IMR-90 (cell line): Measurements from ENCODE around the gene RNF223. TPM values are rescaled to one million over a fixed set of nuclear protein-coding genes. Genes with fewer than 3 reads are reported as not detected.

Source experiments
- ATAC-seq: fragments of 200-7000 bp; cut with Tn5 transposase; 2 replicates; pipeline ENCODE4 v1.9.1; 2020; ENCODE audit warnings: low read depth, mild to moderate bottlenecking, moderate library complexity
- BruUV-seq: library from RNA; stranded (reverse); fragments of 400-500 nt; replicated peaks from 2 replicates; lab custom pipeline; 2021; lab: Mats Ljungman, UMichigan
- CTCF ChIA-PET: fragments of 300-600 bp; formaldehyde crosslinking; extraction: SDS; loops from one replicate; lab custom pipeline; 2021; ENCODE audit warnings: antibody characterized with exemption; lab: Yijun Ruan, JAX
- POLR2A ChIA-PET: fragments of 300-600 bp; sonication (Branson Sonifier 250); formaldehyde crosslinking; loops from one replicate; lab custom pipeline; 2022; ENCODE audit warnings: antibody characterized with exemption; ENCODE audit not compliant: unreplicated experiment; lab: Charles Lee
- DNase-seq: peaks from one replicate; pipeline ENCODE4 v3.0.0; 2013
- H2AFZ ChIP-seq: replicated peaks from 2 replicates; pipeline ENCODE3; 2013; ENCODE audit warnings: low read length, mild to moderate bottlenecking; ENCODE audit not compliant: poor library complexity
- H2AK5ac ChIP-seq: 2 replicates; pipeline ENCODE4 v1.6.1; 2013; ENCODE audit warnings: low read depth, low read length, inconsistent platforms
- H2AK9ac ChIP-seq: replicated peaks from 2 replicates; pipeline ENCODE3; 2013; ENCODE audit warnings: mild to moderate bottlenecking, low read depth, low read length, moderate library complexity; ENCODE audit not compliant: poor library complexity
- H2BK120ac ChIP-seq: 2 replicates; pipeline ENCODE4 v1.6.1; 2013; ENCODE audit warnings: low read depth, low read length, inconsistent platforms
- H2BK15ac ChIP-seq: 3 replicates; pipeline ENCODE4 v1.6.1; 2013; ENCODE audit warnings: low read depth, low read length, inconsistent platforms
- H2BK20ac ChIP-seq: 2 replicates; pipeline ENCODE4 v1.6.1; 2013; ENCODE audit warnings: low read depth, mild to moderate bottlenecking, inconsistent platforms, low read length, moderate library complexity
- H2BK5ac ChIP-seq: 2 replicates; pipeline ENCODE4 v1.6.1; 2013; ENCODE audit warnings: mild to moderate bottlenecking, low read depth, low read length, inconsistent platforms; ENCODE audit not compliant: poor library complexity, severe bottlenecking
- H3K14ac ChIP-seq: replicated peaks from 2 replicates; pipeline ENCODE4 v1.6.1; 2013; ENCODE audit warnings: low read depth, low read length, inconsistent platforms
- H3K18ac ChIP-seq: 2 replicates; pipeline ENCODE4 v1.6.1; 2013; ENCODE audit warnings: low read depth, low read length, control low read depth
- H3K23ac ChIP-seq: 2 replicates; pipeline ENCODE4 v1.6.1; 2013; ENCODE audit warnings: low read depth, low read length, inconsistent platforms
- H3K27ac ChIP-seq: 2 replicates; pipeline ENCODE4 v1.5.1; 2013; ENCODE audit warnings: mild to moderate bottlenecking, control low read depth, low read length; ENCODE audit not compliant: insufficient read depth
- H3K27me3 ChIP-seq: 2 replicates; pipeline ENCODE4 v1.6.1; 2013; ENCODE audit warnings: low read length; ENCODE audit not compliant: control insufficient read depth, insufficient read depth
- H3K36me3 ChIP-seq: 2 replicates; pipeline ENCODE4 v1.6.1; 2013; ENCODE audit warnings: low read length, mixed read lengths; ENCODE audit not compliant: control insufficient read depth, insufficient read depth
- H3K4ac ChIP-seq: 2 replicates; pipeline ENCODE4 v1.6.1; 2013; ENCODE audit warnings: low read depth, low read length, inconsistent platforms
- H3K4me1 ChIP-seq: 2 replicates; pipeline ENCODE4 v1.6.1; 2013; ENCODE audit warnings: low read length, mixed read lengths; ENCODE audit not compliant: control insufficient read depth, insufficient read depth
- H3K4me2 ChIP-seq: 2 replicates; pipeline ENCODE4 v1.6.1; 2013; ENCODE audit warnings: low read depth, mild to moderate bottlenecking, control low read depth, low read length, moderate library complexity
- H3K4me3 ChIP-seq: 2 replicates; pipeline ENCODE4 v1.5.1; 2013; ENCODE audit warnings: low read depth, mild to moderate bottlenecking, control low read depth, low read length, moderate library complexity; ENCODE audit not compliant: insufficient read depth
- H3K56ac ChIP-seq: 2 replicates; pipeline ENCODE4 v1.6.1; 2013; ENCODE audit warnings: low read length, inconsistent platforms; ENCODE audit not compliant: insufficient read depth; ENCODE audit errors: extremely low read depth
- H3K79me1 ChIP-seq, 2 experiments: 2 replicates each; pipeline ENCODE4 v1.6.1; 2013; ENCODE audit warnings: low read length in 2 of 2, inconsistent platforms in 1 of 2, low read depth in 1 of 2
- H3K9ac ChIP-seq: 2 replicates; pipeline ENCODE4 v1.6.1; 2013; ENCODE audit warnings: low read depth, low read length, control low read depth
- H3K9me1 ChIP-seq: 2 replicates; pipeline ENCODE4 v1.6.1; 2013; ENCODE audit warnings: low read length, inconsistent platforms; ENCODE audit not compliant: insufficient read depth
- H3K9me3 ChIP-seq: 2 replicates; pipeline ENCODE4 v1.6.1; 2013; ENCODE audit warnings: low read length; ENCODE audit not compliant: control insufficient read depth, insufficient read depth
- H4K20me1 ChIP-seq: 2 replicates; pipeline ENCODE4 v1.6.1; 2013; ENCODE audit warnings: low read length, inconsistent platforms; ENCODE audit not compliant: insufficient read depth
- H4K5ac ChIP-seq: 2 replicates; pipeline ENCODE4 v1.6.1; 2013; ENCODE audit warnings: mild to moderate bottlenecking, low read depth, low read length, control low read depth
- H4K8ac ChIP-seq, 2 experiments: 2 replicates each; pipeline ENCODE4 v1.6.1; 2013; ENCODE audit warnings: low read depth in 2 of 2, low read length in 2 of 2, control low read depth in 1 of 2, inconsistent platforms in 1 of 2
- H4K91ac ChIP-seq: 2 replicates; pipeline ENCODE4 v1.6.1; 2013; ENCODE audit warnings: low read depth, low read length, inconsistent platforms; ENCODE audit not compliant: insufficient read depth
- BHLHE40 ChIP-seq: fragments of 150-350 bp; IDR thresholded peaks from 2 replicates; pipeline ENCODE4 v1.6.1; 2016; ENCODE audit warnings: mild to moderate bottlenecking, low read depth, low read length
- CEBPB ChIP-seq: IDR thresholded peaks from 2 replicates; pipeline ENCODE4 v1.6.1; 2012; ENCODE audit warnings: low read depth, low read length, improper control_type of control experiment
- CHD1 ChIP-seq: IDR thresholded peaks from 2 replicates; pipeline ENCODE4 v1.6.1; 2012; ENCODE audit warnings: low read depth, low read length, improper control_type of control experiment
- FOS ChIP-seq: fragments of 150-350 bp; IDR thresholded peaks from 2 replicates; pipeline ENCODE4 v1.6.1; 2016; ENCODE audit warnings: low read depth, low read length
- MAFK ChIP-seq: IDR thresholded peaks from 2 replicates; pipeline ENCODE4 v1.6.1; 2012; ENCODE audit warnings: low read depth, low read length, improper control_type of control experiment
- MAZ ChIP-seq: IDR thresholded peaks from 2 replicates; pipeline ENCODE4 v1.6.1; 2012; ENCODE audit warnings: low read depth, mild to moderate bottlenecking, low read length, improper control_type of control experiment, moderate library complexity, borderline replicate concordance
- MXI1 ChIP-seq: IDR thresholded peaks from 2 replicates; pipeline ENCODE4 v1.6.1; 2012; ENCODE audit warnings: low read depth, mild to moderate bottlenecking, low read length, moderate library complexity, borderline replicate concordance
- NFE2L2 ChIP-seq: fragments of 150-350 bp; IDR thresholded peaks from 2 replicates; pipeline ENCODE4 v1.6.1; 2016; ENCODE audit warnings: low read depth, mild to moderate bottlenecking, low read length
- POLR2A ChIP-seq: IDR thresholded peaks from 2 replicates; pipeline ENCODE4 v1.6.1; 2012; ENCODE audit warnings: mild to moderate bottlenecking, low read depth, low read length
- RAD21 ChIP-seq: IDR thresholded peaks from 2 replicates; pipeline ENCODE4 v1.6.1; 2012; ENCODE audit warnings: low read length, improper control_type of control experiment
- RCOR1 ChIP-seq: IDR thresholded peaks from 2 replicates; pipeline ENCODE4 v1.6.1; 2012; ENCODE audit warnings: mild to moderate bottlenecking, low read length, improper control_type of control experiment; ENCODE audit not compliant: insufficient replicate concordance
- RFX5 ChIP-seq: IDR thresholded peaks from 2 replicates; pipeline ENCODE4 v1.8.0; 2012; ENCODE audit warnings: low read depth, mild to moderate bottlenecking, low read length, moderate library complexity
- SMC3 ChIP-seq: fragments of 150-350 bp; IDR thresholded peaks from 2 replicates; pipeline ENCODE4 v1.6.1; 2016; ENCODE audit warnings: low read depth, mild to moderate bottlenecking, antibody characterized with exemption, low read length, moderate library complexity
- WGBS, 2 experiments: methylation state at CpG; one replicate each; pipeline versions ENCODE4 v1.1.5 to v1.1.7; 2013; ENCODE audit warnings: missing lambda C conversion rate in 2 of 2; ENCODE audit not compliant: insufficient read length in 1 of 2; ENCODE audit errors: extremely low coverage in 2 of 2; 5-methylcytosine and 5-hydroxymethylcytosine counted together
- dilution Hi-C: fragments of 300-500 bp; cut with HindIII; formaldehyde crosslinking; loops from one replicate; pipeline ENCODE4 v1.14.3; 2018; ENCODE audit warnings: low sequenced_read_pairs; ENCODE audit not compliant: unreplicated experiment
- in situ Hi-C: fragments of 300-500 bp; cut with MboI; formaldehyde crosslinking; loops from 3 replicates; pipeline ENCODE4 v1.14.3; 2019; ENCODE audit warnings: low sequenced_read_pairs, inconsistent platforms, mixed read lengths
- intact Hi-C: fragments of 100-400 bp; cut with micrococcal nuclease; formaldehyde crosslinking; loops from 2 replicates; pipeline ENCODE4 v1.10.0; 2022
- polyA plus RNA-seq, 3 experiments: library from polyadenylated mRNA; depleted of rRNA; stranded (reverse); fragments of >200 nt; gene quantifications; 2 replicates each; pipeline ENCODE4 v1.2.3, GENCODE V29; 2012; ENCODE audit warnings: low replicate concordance in 1 of 3
- total RNA-seq: library from RNA; depleted of rRNA; stranded (reverse); fragments of >200 nt; gene quantifications from 2 replicates; pipeline ENCODE4 v1.2.3, GENCODE V29; 2012
- TF ChIP-seq, protein P1 (sequence below): fragments of 150-350 bp; IDR thresholded peaks from 2 replicates; pipeline ENCODE4 v1.6.1; 2017; ENCODE audit warnings: mild to moderate bottlenecking, antibody characterized with exemption, low read length, low read depth
- TF ChIP-seq, protein P2 (sequence below): fragments of 150-350 bp; IDR thresholded peaks from 2 replicates; pipeline ENCODE4 v1.6.1; 2016; ENCODE audit warnings: low read depth, mild to moderate bottlenecking, low read length, moderate library complexity, borderline replicate concordance
- TF ChIP-seq, protein P3 (sequence below): conservative IDR thresholded peaks from 2 replicates; pipeline ENCODE4 v1.5.1; 2012; ENCODE audit warnings: mild to moderate bottlenecking, low read depth, low read length, improper control_type of control experiment

RNF223 gene
- total and polyA plus RNA-seq, 2 of the 4 experiments (the other 2 are of a cell fraction): not detected

DNA sequence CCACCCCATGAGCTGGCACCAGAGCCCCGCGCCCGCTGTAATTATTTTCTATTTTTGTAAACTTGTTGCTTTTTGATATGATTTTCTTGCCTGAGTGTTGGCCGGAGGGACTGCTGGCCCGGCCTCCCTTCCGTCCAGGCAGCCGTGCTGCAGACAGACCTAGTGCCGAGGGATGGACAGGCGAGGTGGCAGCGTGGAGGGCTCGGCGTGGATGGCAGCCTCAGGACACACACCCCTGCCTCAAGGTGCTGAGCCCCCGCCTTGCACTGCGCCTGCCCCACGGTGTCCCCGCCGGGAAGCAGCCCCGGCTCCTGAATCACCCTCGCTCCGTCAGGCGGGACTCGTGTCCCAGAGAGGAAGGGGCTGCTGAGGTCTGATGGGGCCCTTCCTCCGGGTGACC is 19.1 kb downstream of the RNF223 start:
- no peak overlapping the region for H3K4me3 ChIP-seq
- no TSS peak for BruUV-seq
- no peaks in the 10 kb centered on the region; the same call in 1 of the 2 replicates for H3K4me1 ChIP-seq
- no peak overlapping the region for H2AK9ac ChIP-seq
- TF ChIP-seq MAZ: no peak
- TF ChIP-seq CEBPB: no peak
- TF ChIP-seq, protein P1, sequence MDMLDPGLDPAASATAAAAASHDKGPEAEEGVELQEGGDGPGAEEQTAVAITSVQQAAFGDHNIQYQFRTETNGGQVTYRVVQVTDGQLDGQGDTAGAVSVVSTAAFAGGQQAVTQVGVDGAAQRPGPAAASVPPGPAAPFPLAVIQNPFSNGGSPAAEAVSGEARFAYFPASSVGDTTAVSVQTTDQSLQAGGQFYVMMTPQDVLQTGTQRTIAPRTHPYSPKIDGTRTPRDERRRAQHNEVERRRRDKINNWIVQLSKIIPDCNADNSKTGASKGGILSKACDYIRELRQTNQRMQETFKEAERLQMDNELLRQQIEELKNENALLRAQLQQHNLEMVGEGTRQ: no peak
- no peak for TF ChIP-seq MAFK
- no peak for TF ChIP-seq FOS
- no peak for TF ChIP-seq SMC3
- TF ChIP-seq BHLHE40: no peak
- no peak for TF ChIP-seq MXI1
- no peak for TF ChIP-seq RCOR1
- no peak for TF ChIP-seq CHD1
- TF ChIP-seq RFX5: no peak
- TF ChIP-seq NFE2L2: no peak
- TF ChIP-seq, protein P2, sequence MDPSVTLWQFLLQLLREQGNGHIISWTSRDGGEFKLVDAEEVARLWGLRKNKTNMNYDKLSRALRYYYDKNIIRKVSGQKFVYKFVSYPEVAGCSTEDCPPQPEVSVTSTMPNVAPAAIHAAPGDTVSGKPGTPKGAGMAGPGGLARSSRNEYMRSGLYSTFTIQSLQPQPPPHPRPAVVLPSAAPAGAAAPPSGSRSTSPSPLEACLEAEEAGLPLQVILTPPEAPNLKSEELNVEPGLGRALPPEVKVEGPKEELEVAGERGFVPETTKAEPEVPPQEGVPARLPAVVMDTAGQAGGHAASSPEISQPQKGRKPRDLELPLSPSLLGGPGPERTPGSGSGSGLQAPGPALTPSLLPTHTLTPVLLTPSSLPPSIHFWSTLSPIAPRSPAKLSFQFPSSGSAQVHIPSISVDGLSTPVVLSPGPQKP: no peak
- TF ChIP-seq, protein P3, sequence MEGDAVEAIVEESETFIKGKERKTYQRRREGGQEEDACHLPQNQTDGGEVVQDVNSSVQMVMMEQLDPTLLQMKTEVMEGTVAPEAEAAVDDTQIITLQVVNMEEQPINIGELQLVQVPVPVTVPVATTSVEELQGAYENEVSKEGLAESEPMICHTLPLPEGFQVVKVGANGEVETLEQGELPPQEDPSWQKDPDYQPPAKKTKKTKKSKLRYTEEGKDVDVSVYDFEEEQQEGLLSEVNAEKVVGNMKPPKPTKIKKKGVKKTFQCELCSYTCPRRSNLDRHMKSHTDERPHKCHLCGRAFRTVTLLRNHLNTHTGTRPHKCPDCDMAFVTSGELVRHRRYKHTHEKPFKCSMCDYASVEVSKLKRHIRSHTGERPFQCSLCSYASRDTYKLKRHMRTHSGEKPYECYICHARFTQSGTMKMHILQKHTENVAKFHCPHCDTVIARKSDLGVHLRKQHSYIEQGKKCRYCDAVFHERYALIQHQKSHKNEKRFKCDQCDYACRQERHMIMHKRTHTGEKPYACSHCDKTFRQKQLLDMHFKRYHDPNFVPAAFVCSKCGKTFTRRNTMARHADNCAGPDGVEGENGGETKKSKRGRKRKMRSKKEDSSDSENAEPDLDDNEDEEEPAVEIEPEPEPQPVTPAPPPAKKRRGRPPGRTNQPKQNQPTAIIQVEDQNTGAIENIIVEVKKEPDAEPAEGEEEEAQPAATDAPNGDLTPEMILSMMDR: no peak
- TF ChIP-seq RAD21: no peak
- TF ChIP-seq POLR2A: no peak
- ChIA-PET POLR2A (no interaction called here), CTCF (no interaction called here)
- no peak overlapping the region for H3K56ac ChIP-seq
- peaks cover 6% of the 10 kb centered on the region for H4K20me1 ChIP-seq
- H3K4ac ChIP-seq: no peak overlapping the region
- DNase-seq (no peak), ATAC-seq (no peak)
- H3K79me1 ChIP-seq: peaks cover 5 to 9% of the 10 kb centered on the region in 2 experiments; a peak in 2 of 4 replicates
- dilution Hi-C loops: no loop called here
- intact Hi-C loops: loop anchor here (5.0 kb wide), 1 partner anchor 53 kb away; the partner anchor contains the start of gene HES4
- no peak overlapping the region for H3K9ac ChIP-seq
- peaks cover 52% of the 10 kb centered on the region for H3K36me3 ChIP-seq
- H2BK15ac ChIP-seq: no peak overlapping the region
- H3K9me3 ChIP-seq: no peaks in the 10 kb centered on the region
- no peak overlapping the region for H2BK120ac ChIP-seq
- H3K23ac ChIP-seq: no peak overlapping the region
- no peak overlapping the region for H4K8ac ChIP-seq
- H2AK5ac ChIP-seq: no peak overlapping the region
- H4K5ac ChIP-seq: no peak overlapping the region
- no peak overlapping the region for H3K27ac ChIP-seq
- no peak overlapping the region for H3K14ac ChIP-seq
- no peaks in the 10 kb centered on the region; the same call in 1 of the 2 replicates for H3K27me3 ChIP-seq
- no peak overlapping the region for H3K18ac ChIP-seq
- H3K9me1 ChIP-seq: no peaks in the 10 kb centered on the region
- H3K4me2 ChIP-seq: no peak overlapping the region
- no peak overlapping the region for H2AFZ ChIP-seq
- H2BK20ac ChIP-seq: no peak overlapping the region
- no peak overlapping the region for H2BK5ac ChIP-seq
- in situ Hi-C loops: no loop called here
- no peak overlapping the region for H4K91ac ChIP-seq
- 93% methylated on average over 5 of the region's 23 CpGs; no CpG with 5 or more reads in 1 of the 2 experiments for WGBS, 2 experiments
